ENCODE measurements around the gene PSRC1. TPM values are rescaled to one million over a fixed set of nuclear protein-coding genes. Genes with fewer than 3 reads are reported as not detected.

Gene PSRC1
- total RNA-seq, 1 donor from 2014 or later = 100 TPM

DNA sequence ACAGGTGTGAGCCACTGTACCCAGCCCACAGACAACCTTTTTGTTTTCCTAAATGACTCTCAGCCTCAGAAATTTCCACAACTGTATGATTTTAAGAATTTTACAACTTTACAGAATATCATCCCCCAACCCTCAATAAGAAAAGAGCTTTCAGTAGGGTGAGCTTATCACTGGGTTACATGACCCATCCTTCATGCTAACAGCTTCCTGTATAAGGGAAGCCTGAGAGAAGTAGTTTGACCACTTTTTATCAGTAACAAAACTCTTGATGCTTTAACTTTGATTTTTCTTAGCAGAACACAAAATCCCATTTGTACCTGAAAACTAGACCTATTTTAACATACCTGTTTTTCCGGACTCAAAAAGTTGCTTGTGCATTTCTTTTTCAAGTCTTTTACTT is 33.6 kb upstream of the PSRC1 start:
- no peaks in the 10 kb centered on the region for H3K27me3 Mint-ChIP-seq (ENCODE audit: low read depth)
- DNase-seq (ENCODE audit: low read depth, low spot score) = no peak
- TF ChIP-seq CTCF (conservative IDR thresholded peaks at IDR 0.05) = no peak
- H3K4me1 Mint-ChIP-seq = no peaks in the 10 kb centered on the region
- H3K9me3 Mint-ChIP-seq = no peaks in the 10 kb centered on the region
- peaks cover 9% of the 10 kb centered on the region for H3K36me3 Mint-ChIP-seq (ENCODE audit: low read depth)
- no peak overlapping the region for H3K4me3 Mint-ChIP-seq
- no peak overlapping the region for H3K27ac Mint-ChIP-seq (ENCODE audit: unreplicated experiment)

- H3K27me3 Mint-ChIP-seq (ENCODE audit: low read depth) = no peaks in the 10 kb centered on the region
- peaks cover 6% of the 10 kb centered on the region for H3K36me3 Mint-ChIP-seq (ENCODE audit: low read depth)
- no peak for TF ChIP-seq CTCF (conservative IDR thresholded peaks at IDR 0.05)
- no peaks in the 10 kb centered on the region for H3K9me3 Mint-ChIP-seq
- H3K27ac Mint-ChIP-seq (ENCODE audit: unreplicated experiment) = no peak overlapping the region
- DNase-seq (ENCODE audit: low read depth, low spot score) = no peak
- H3K4me3 Mint-ChIP-seq = no peak overlapping the region
- no peaks in the 10 kb centered on the region for H3K4me1 Mint-ChIP-seq
Observed at GRCh38 chr1:109315288-109315687, 32.3 kb upstream of the PSRC1 start.

GRCh38 chr1:109314795-109315194 is 31.9 kb upstream of the PSRC1 start:
- Mint-ChIP-seq H3K4me1 (no peaks in the 10 kb centered on the region), H3K27ac (ENCODE audit: unreplicated experiment) (no peak overlapping the region), H3K27me3 (ENCODE audit: low read depth) (no peaks in the 10 kb centered on the region), H3K36me3 (ENCODE audit: low read depth) (peaks cover 6% of the 10 kb centered on the region), H3K9me3 (no peaks in the 10 kb centered on the region), H3K4me3 (no peak overlapping the region)
- no peak for TF ChIP-seq CTCF (conservative IDR thresholded peaks at IDR 0.05)
- no peak for DNase-seq (ENCODE audit: low read depth, low spot score)

DNA sequence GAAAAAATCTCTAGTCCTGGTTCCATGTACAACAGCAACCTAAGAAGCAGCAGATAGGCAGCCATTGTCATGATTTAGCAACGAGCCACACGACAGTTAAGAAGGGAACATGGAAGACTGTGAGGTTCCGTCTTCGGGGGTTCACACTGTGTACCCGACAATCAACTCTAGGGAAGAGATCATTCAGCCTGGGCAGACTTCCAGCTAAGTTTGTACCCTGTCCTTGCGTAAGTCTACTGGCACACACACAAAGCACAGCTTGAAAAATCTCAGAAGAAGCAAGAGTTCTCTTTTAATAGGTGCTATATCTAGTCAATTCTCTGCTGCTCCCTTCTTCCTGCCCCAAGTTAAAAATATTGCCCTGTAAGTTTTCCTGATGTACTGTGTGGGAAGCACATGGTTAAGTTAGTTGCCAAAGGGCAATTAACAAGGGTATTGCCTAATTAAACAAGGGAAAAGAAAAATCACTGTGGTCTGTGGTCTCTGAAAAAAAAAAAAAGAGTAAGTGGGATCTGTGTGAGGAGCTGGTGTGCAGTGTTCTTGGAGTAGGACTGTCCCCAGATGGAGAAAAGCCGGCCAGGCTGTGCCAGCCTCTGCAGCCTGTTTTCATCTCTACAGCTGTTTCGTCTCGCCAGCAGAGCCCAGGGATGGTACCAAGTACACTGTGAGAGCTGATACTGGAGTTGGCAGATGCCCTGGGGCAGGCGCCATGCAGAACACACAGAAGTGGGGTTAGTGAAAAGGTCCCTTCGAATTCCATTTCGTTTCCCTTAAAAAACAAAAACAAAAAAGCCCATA is 30.2 kb upstream of the PSRC1 start:
- Mint-ChIP-seq H3K27ac (ENCODE audit: unreplicated experiment) (no peak overlapping the region), H3K4me3 (no peak overlapping the region), H3K4me1 (no peaks in the 10 kb centered on the region), H3K36me3 (ENCODE audit: low read depth) (peaks cover 6% of the 10 kb centered on the region), H3K9me3 (no peaks in the 10 kb centered on the region), H3K27me3 (ENCODE audit: low read depth) (no peaks in the 10 kb centered on the region)
- no peak for DNase-seq (ENCODE audit: low read depth, low spot score)
- TF ChIP-seq CTCF (conservative IDR thresholded peaks at IDR 0.05) = no peak

- no peak overlapping the region for H3K4me3 Mint-ChIP-seq
Observed at GRCh38 chr1:109312246-109312645, 29.3 kb upstream of the PSRC1 start.

More at GRCh38 chr1:109312246-109312645, 29.3 kb upstream of the PSRC1 start:
- TF ChIP-seq CTCF (conservative IDR thresholded peaks at IDR 0.05) = no peak
- peak overlapping the region; percentile 57 for H3K27ac Mint-ChIP-seq (ENCODE audit: unreplicated experiment)
- no peaks in the 10 kb centered on the region for H3K27me3 Mint-ChIP-seq (ENCODE audit: low read depth)
- H3K9me3 Mint-ChIP-seq = no peaks in the 10 kb centered on the region
- H3K36me3 Mint-ChIP-seq (ENCODE audit: low read depth) = peaks cover 6% of the 10 kb centered on the region
- peaks cover 5% of the 10 kb centered on the region for H3K4me1 Mint-ChIP-seq
- DNase-seq (ENCODE audit: low read depth, low spot score) = no peak

All from neural crest cell (in vitro differentiated cells).